Measurements from ENCODE around the gene SCN2B. TPM values are rescaled to one million over a fixed set of nuclear protein-coding genes. Genes with fewer than 3 reads are reported as not detected.

Gene SCN2B
- polyA plus RNA-seq, 1 of the 3 experiments (the other 2 are of a cell fraction), result 0.05 TPM

- H3K27me3 ChIP-seq (ENCODE audit: insufficient read depth), result peaks cover 32% of the 10 kb centered on the region
- H3K9me3 ChIP-seq, result no peaks in the 10 kb centered on the region
- H3F3A ChIP-seq (replicated peaks; ENCODE audit: insufficient read depth), result no peaks in the 10 kb centered on the region
- H3K9ac ChIP-seq, result no peak overlapping the region
- peaks cover 0 to 11% of the 10 kb centered on the region in 2 experiments; a peak in 1 of 4 replicates for H3K4me1 ChIP-seq (ENCODE audit: control insufficient read depth in 1 of 2, insufficient read depth in 2 of 2, low read depth in 1 of 2, low read length in 1 of 2)
- WGBS (ENCODE audit: low lambda C conversion rate), result 59% methylated on average over 13 of the region's 13 CpGs
- TF ChIP-seq FOSL2 (IDR thresholded peaks at IDR 0.05; ENCODE audit: borderline replicate concordance, low read depth) (no peak), TAF1 (IDR thresholded peaks at IDR 0.05; ENCODE audit: borderline replicate concordance, low read depth, low read length) (no peak), GATA2 (CRISPR knock-in tag; IDR thresholded peaks at IDR 0.05) (no peak), POLR2AphosphoS5 (IDR thresholded peaks at IDR 0.05; ENCODE audit: low read depth, low read length) (no peak), IRF3 (IDR thresholded peaks at IDR 0.05; ENCODE audit: low read depth, low read length) (no peak), EP300 (IDR thresholded peaks at IDR 0.05; ENCODE audit: borderline replicate concordance in 1 of 2, low read depth in 1 of 2, low read length in 1 of 2) (no peak), RXRA (IDR thresholded peaks at IDR 0.05; ENCODE audit: borderline replicate concordance, low read depth) (no peak), CHD2 (IDR thresholded peaks at IDR 0.05; ENCODE audit: low read length, partially characterized antibody) (no peak), GABPA (IDR thresholded peaks at IDR 0.05; ENCODE audit: low read depth) (no peak), ELF1 (IDR thresholded peaks at IDR 0.05) (no peak), MEF2A (IDR thresholded peaks at IDR 0.05; ENCODE audit: borderline replicate concordance, low read depth) (no peak), RCOR1 (IDR thresholded peaks at IDR 0.05; ENCODE audit: low read length) (no peak), USF1 (IDR thresholded peaks at IDR 0.05; ENCODE audit: borderline replicate concordance, low read depth) (no peak), REST (IDR thresholded peaks at IDR 0.05; ENCODE audit: low read depth, low read length) (no peak), MXI1 (IDR thresholded peaks at IDR 0.05; ENCODE audit: low read depth, low read length) (no peak), SMC3 (IDR thresholded peaks at IDR 0.05; ENCODE audit: low read depth, low read length) (no peak), JUND (IDR thresholded peaks at IDR 0.05) (no peak), TEAD4 (IDR thresholded peaks at IDR 0.05; ENCODE audit: borderline replicate concordance, insufficient read depth) (no peak)
- TF ChIP-seq, protein P1, sequence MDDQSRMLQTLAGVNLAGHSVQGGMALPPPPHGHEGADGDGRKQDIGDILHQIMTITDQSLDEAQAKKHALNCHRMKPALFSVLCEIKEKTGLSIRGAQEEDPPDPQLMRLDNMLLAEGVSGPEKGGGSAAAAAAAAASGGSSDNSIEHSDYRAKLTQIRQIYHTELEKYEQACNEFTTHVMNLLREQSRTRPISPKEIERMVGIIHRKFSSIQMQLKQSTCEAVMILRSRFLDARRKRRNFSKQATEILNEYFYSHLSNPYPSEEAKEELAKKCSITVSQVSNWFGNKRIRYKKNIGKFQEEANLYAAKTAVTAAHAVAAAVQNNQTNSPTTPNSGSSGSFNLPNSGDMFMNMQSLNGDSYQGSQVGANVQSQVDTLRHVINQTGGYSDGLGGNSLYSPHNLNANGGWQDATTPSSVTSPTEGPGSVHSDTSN (IDR thresholded peaks at IDR 0.05), result no peak
- TF ChIP-seq, protein P2, sequence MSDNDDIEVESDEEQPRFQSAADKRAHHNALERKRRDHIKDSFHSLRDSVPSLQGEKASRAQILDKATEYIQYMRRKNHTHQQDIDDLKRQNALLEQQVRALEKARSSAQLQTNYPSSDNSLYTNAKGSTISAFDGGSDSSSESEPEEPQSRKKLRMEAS (IDR thresholded peaks at IDR 0.05; ENCODE audit: low read depth), result no peak
- DNase-seq, result no peak
- no peak overlapping the region for H3K4me2 ChIP-seq
- no peaks in the 10 kb centered on the region for H3K79me2 ChIP-seq (ENCODE audit: insufficient read depth)
- ChIA-PET CTCF (interaction anchor here (1.0 to 2.4 kb wide), 3 partner anchors 23 to 31 kb away, joined by 3 to 11 read pairs (median 5); no protein-coding TSS in a partner anchor), POLR2A (no interaction called here)
- no peak overlapping the region for H2AFZ ChIP-seq (ENCODE audit: low read depth)
- H3K36me3 ChIP-seq (replicated peaks in 1 of 2; ENCODE audit: control insufficient read depth in 1 of 2, insufficient read depth in 2 of 2, low read length in 1 of 2), result no peaks in the 10 kb centered on the region
- no peak overlapping the region for H3K27ac ChIP-seq (ENCODE audit: low read depth in 2 of 2, low read length in 1 of 2)
- no peak overlapping the region for H3K4me3 ChIP-seq (ENCODE audit: low read depth in 2 of 2, low read length in 1 of 2)
- H4K20me1 ChIP-seq (ENCODE audit: insufficient read depth), result no peaks in the 10 kb centered on the region
- H3K9me2 ChIP-seq, result no peaks in the 10 kb centered on the region
Observed at GRCh38 chr11:118175031-118175992, 1.1 kb downstream of the SCN2B start.

Measured in SK-N-SH (cell line).